BLaER1 treated with 17β-estradiol and CSF1 and Interleukin-3, amounts not matched to agents 10 nM and 100 nM (cell line): ENCODE results near the gene KIT.

Experiments used
- H3K27ac ChIP-seq, 11 experiments: shearing (Covaris generic); formaldehyde crosslinking; 2 replicates each; pipeline ENCODE4 v1.8.1; 2022
- H3K27me3 ChIP-seq, 11 experiments: shearing (Covaris generic); formaldehyde crosslinking; 2 replicates each; pipeline ENCODE4 v1.8.1; 2022
- H3K36me3 ChIP-seq, 11 experiments: shearing (Covaris generic); formaldehyde crosslinking; 2 replicates each; pipeline ENCODE4 v1.8.1; 2022
- H3K4me1 ChIP-seq, 10 experiments: shearing (Covaris generic); formaldehyde crosslinking; 2 replicates each; pipeline ENCODE4 v1.8.1; 2022
- H3K4me2 ChIP-seq, 11 experiments: shearing (Covaris generic); formaldehyde crosslinking; 2 replicates each; pipeline ENCODE4 v1.8.1; 2022
- H3K4me3 ChIP-seq, 10 experiments: shearing (Covaris generic); formaldehyde crosslinking; 2 replicates each; pipeline ENCODE4 v1.8.1; 2022
- H3K9ac ChIP-seq, 11 experiments: shearing (Covaris generic); formaldehyde crosslinking; 2 replicates each; pipeline ENCODE4 v1.8.1; 2022
- H3K9me3 ChIP-seq, 11 experiments: shearing (Covaris generic); formaldehyde crosslinking; replicated peaks in 1 of 11; 2 replicates each; pipeline ENCODE4 v1.8.1; 2022
- H4K20me1 ChIP-seq, 11 experiments: shearing (Covaris generic); formaldehyde crosslinking; 2 replicates each; pipeline ENCODE4 v1.8.1; 2022
- Cebpa-rat ChIP-seq, 11 experiments: shearing (Covaris generic); IDR thresholded peaks; 2 replicates each; pipeline ENCODE4 v1.8.1; 2022

KIT gene

GRCh38 chr4:54669831-54670230, 12.1 kb downstream of the KIT start:
- no peak overlapping the region for H3K27ac ChIP-seq

GRCh38 chr4:54675721-54676461, 18.1 kb downstream of the KIT start:
- Histone ChIP-seq H3K9me3 (no peaks in the 10 kb centered on the region), H3K27ac (no peak overlapping the region), H4K20me1 (no peaks in the 10 kb centered on the region), H3K4me2 (peak overlapping the region in 4 of 11 experiments; percentile 1 to 30 (median 8); a peak in 6 of 22 replicates), H3K36me3 (no peaks in the 10 kb centered on the region), H3K4me3 (no peak overlapping the region), H3K4me1 (peaks cover 0 to 12% (median 0%) of the 10 kb centered on the region in 10 experiments; a peak in 4 of 20 replicates), H3K9ac (no peak overlapping the region), H3K27me3 (no peaks in the 10 kb centered on the region; a peak in 1 of 22 replicates)
- TF ChIP-seq Cebpa-rat (IDR thresholded peaks at IDR 0.05), result no peak

More at GRCh38 chr4:54669831-54670230, 12.1 kb downstream of the KIT start:
- H3K4me3 ChIP-seq, result no peak overlapping the region
- no peaks in the 10 kb centered on the region for H4K20me1 ChIP-seq
- H3K36me3 ChIP-seq, result no peaks in the 10 kb centered on the region
- no peak for TF ChIP-seq Cebpa-rat (IDR thresholded peaks at IDR 0.05)
- peaks cover 0 to 6% (median 0%) of the 10 kb centered on the region in 10 experiments; a peak in 1 of 20 replicates for H3K4me1 ChIP-seq
- H3K9me3 ChIP-seq, result no peaks in the 10 kb centered on the region
- no peak overlapping the region for H3K4me2 ChIP-seq
- H3K27me3 ChIP-seq, result no peaks in the 10 kb centered on the region
- no peak overlapping the region for H3K9ac ChIP-seq

- Histone ChIP-seq H3K9ac (no peak overlapping the region), H3K27ac (no peak overlapping the region), H3K9me3 (no peaks in the 10 kb centered on the region), H3K4me3 (no peak overlapping the region), H4K20me1 (no peaks in the 10 kb centered on the region), H3K4me1 (peaks cover 0 to 11% (median 0%) of the 10 kb centered on the region in 10 experiments; a peak in 4 of 20 replicates), H3K27me3 (no peaks in the 10 kb centered on the region; a peak in 1 of 22 replicates), H3K4me2 (peak overlapping the region in 4 of 11 experiments; percentile 1 to 30 (median 8); a peak in 5 of 22 replicates), H3K36me3 (no peaks in the 10 kb centered on the region)
- TF ChIP-seq Cebpa-rat (IDR thresholded peaks at IDR 0.05), result no peak
Measured at GRCh38 chr4:54676658-54677057, 18.9 kb downstream of the KIT start.

GRCh38 chr4:54677416-54677815, 19.7 kb downstream of the KIT start:
- Histone ChIP-seq H3K4me3 (no peak overlapping the region), H3K9ac (no peak overlapping the region), H4K20me1 (no peaks in the 10 kb centered on the region)

GRCh38 chr4:54677853-54678650, 20.3 kb downstream of the KIT start:
- TF ChIP-seq Cebpa-rat (IDR thresholded peaks at IDR 0.05), result no peak
- Histone ChIP-seq H3K4me2 (no peak overlapping the region), H4K20me1 (no peaks in the 10 kb centered on the region), H3K27me3 (no peaks in the 10 kb centered on the region; a peak in 1 of 22 replicates), H3K4me3 (no peak overlapping the region), H3K9me3 (no peaks in the 10 kb centered on the region), H3K4me1 (peaks cover 0 to 11% (median 0%) of the 10 kb centered on the region in 10 experiments; a peak in 4 of 20 replicates), H3K36me3 (no peaks in the 10 kb centered on the region), H3K27ac (no peak overlapping the region), H3K9ac (no peak overlapping the region)

More at GRCh38 chr4:54677416-54677815, 19.7 kb downstream of the KIT start:
- no peak overlapping the region for H3K27ac ChIP-seq
- H3K9me3 ChIP-seq, result no peaks in the 10 kb centered on the region
- TF ChIP-seq Cebpa-rat (IDR thresholded peaks at IDR 0.05), result no peak
- peaks cover 0 to 11% (median 0%) of the 10 kb centered on the region in 10 experiments; a peak in 4 of 20 replicates for H3K4me1 ChIP-seq
- H3K36me3 ChIP-seq, result no peaks in the 10 kb centered on the region
- no peak overlapping the region for H3K4me2 ChIP-seq
- H3K27me3 ChIP-seq, result no peaks in the 10 kb centered on the region; a peak in 1 of 22 replicates

GRCh38 chr4:54678826-54679225, 21.1 kb downstream of the KIT start:
- peaks cover 0 to 14% (median 0%) of the 10 kb centered on the region in 10 experiments; a peak in 4 of 20 replicates for H3K4me1 ChIP-seq
- H3K9me3 ChIP-seq, result no peaks in the 10 kb centered on the region
- H3K27ac ChIP-seq, result no peak overlapping the region
- H3K4me2 ChIP-seq, result no peak overlapping the region
- H3K27me3 ChIP-seq, result no peaks in the 10 kb centered on the region; a peak in 1 of 22 replicates
- no peak for TF ChIP-seq Cebpa-rat (IDR thresholded peaks at IDR 0.05)
- no peaks in the 10 kb centered on the region for H4K20me1 ChIP-seq
- no peak overlapping the region for H3K9ac ChIP-seq
- no peaks in the 10 kb centered on the region for H3K36me3 ChIP-seq
- H3K4me3 ChIP-seq, result no peak overlapping the region

- H3K4me3 ChIP-seq, result no peak overlapping the region
- no peaks in the 10 kb centered on the region for H3K36me3 ChIP-seq
- H3K27me3 ChIP-seq, result peaks cover 0 to 7% (median 6%) of the 10 kb centered on the region in 11 experiments; a peak in 14 of 22 replicates
- peaks cover 0 to 23% (median 0%) of the 10 kb centered on the region in 10 experiments; a peak in 4 of 20 replicates for H3K4me1 ChIP-seq
- H3K9me3 ChIP-seq, result no peaks in the 10 kb centered on the region
- no peak overlapping the region for H3K4me2 ChIP-seq
- no peak overlapping the region for H3K9ac ChIP-seq
- no peak for TF ChIP-seq Cebpa-rat (IDR thresholded peaks at IDR 0.05)
- H3K27ac ChIP-seq, result no peak overlapping the region
- peaks cover 0 to 7% (median 0%) of the 10 kb centered on the region in 11 experiments; a peak in 2 of 22 replicates for H4K20me1 ChIP-seq
Measured at GRCh38 chr4:54679813-54680212, 22.1 kb downstream of the KIT start.

- H3K9me3 ChIP-seq, result no peaks in the 10 kb centered on the region
- no peak overlapping the region for H3K4me3 ChIP-seq
- peaks cover 12 to 30% (median 25%) of the 10 kb centered on the region in 11 experiments; a peak in 19 of 22 replicates for H3K27me3 ChIP-seq
- peaks cover 20 to 49% (median 24%) of the 10 kb centered on the region in 10 experiments for H3K4me1 ChIP-seq
- H3K4me2 ChIP-seq, result peak overlapping the region in 2 of 11 experiments; percentile 18 to 32; a peak in 1 of 22 replicates
- no peak overlapping the region for H3K27ac ChIP-seq
- no peaks in the 10 kb centered on the region for H3K36me3 ChIP-seq
- no peak for TF ChIP-seq Cebpa-rat (IDR thresholded peaks at IDR 0.05)
- H4K20me1 ChIP-seq, result peaks cover 0 to 17% (median 0%) of the 10 kb centered on the region in 11 experiments; a peak in 2 of 22 replicates
- H3K9ac ChIP-seq, result no peak overlapping the region
Measured at GRCh38 chr4:54683616-54684346, 26.0 kb downstream of the KIT start.
